GM18526 (cell line): ENCODE measurements around the gene GIMAP2.

Experiments used
- POLR2A ChIP-seq: IDR thresholded peaks from 3 replicates; pipeline ENCODE4 v1.6.1; 2011; ENCODE audit not compliant: insufficient read length; ENCODE audit errors: extremely low read depth

The GIMAP2 gene

GRCh38 chr7:150668472-150668911 lies 17.0 kb upstream of the GIMAP2 start:
- no peak for TF ChIP-seq POLR2A

GRCh38 chr7:150668977-150669376 lies 16.5 kb upstream of the GIMAP2 start:
- TF ChIP-seq POLR2A = no peak

DNA sequence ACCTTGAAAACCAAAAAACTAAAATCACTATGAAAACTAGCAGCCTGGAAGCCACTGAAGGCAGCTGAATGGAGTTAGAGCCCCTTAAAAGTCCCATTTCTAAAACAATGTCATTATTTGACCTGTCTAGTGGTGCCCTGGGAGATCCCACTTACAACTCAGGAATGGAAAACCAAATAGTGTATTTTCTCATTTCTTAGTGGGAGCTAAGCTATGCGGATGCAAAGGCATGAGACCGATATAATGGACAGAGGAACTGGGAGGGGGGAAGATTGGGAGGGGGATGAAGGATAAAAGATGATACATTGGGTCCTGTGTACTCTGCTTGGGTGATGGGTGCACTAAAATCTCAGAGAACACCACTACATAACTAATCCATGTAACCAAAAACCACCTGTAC lies 9.8 kb upstream of the GIMAP2 start:
- TF ChIP-seq POLR2A = no peak

GRCh38 chr7:150686030-150686631 lies 625 bp downstream of the GIMAP2 start:
- TF ChIP-seq POLR2A = no peak

GRCh38 chr7:150688630-150689029 lies 3.1 kb downstream of the GIMAP2 start:
- TF ChIP-seq POLR2A = no peak

DNA sequence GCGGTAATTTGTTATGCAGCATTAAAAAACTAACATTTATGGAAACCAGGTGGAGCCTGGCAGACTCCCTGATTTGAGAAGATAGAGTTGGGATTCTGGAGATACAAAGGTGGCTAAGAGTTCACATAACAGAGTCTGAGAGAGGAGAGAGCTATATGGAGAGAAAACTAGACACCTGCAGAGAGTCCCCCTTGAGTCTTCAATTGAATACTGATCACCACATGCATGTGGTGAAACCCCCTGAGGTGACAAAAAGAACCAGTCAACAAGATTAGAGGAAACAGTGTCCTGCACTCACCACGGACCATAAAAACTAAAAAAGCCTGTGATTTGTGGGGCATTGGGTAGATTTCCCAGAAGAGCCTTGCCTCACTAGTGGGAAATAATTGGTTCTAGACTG lies 10.1 kb downstream of the GIMAP2 start:
- TF ChIP-seq POLR2A = no peak

DNA sequence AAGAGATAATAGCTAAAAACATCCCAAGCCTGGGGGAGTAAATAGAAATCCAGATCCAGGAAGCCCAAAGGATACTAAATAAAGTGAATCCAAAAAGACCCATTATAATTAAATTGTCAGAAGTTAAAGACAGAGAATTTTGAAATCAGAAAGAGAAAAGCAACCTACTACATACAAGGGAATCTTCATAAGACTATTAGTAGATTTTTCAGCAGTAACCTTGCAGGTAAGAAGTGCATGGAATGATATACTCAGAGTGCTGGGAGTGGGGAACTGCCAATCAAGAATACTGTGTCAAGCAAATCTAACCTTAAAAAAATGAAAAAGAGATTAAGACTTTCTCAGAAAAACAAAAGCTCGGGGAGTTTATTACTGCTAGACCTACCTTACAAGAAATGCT lies 17.7 kb downstream of the GIMAP2 start:
- TF ChIP-seq POLR2A = no peak

GRCh38 chr7:150715293-150715692 lies 29.8 kb downstream of the GIMAP2 start:
- no peak for TF ChIP-seq POLR2A

- TF ChIP-seq POLR2A = no peak
Measured at GRCh38 chr7:150715738-150716137, 30.2 kb downstream of the GIMAP2 start.

- no peak for TF ChIP-seq POLR2A
Measured at GRCh38 chr7:150716368-150716767, 30.9 kb downstream of the GIMAP2 start, which contains the start of gene GIMAP1. TSS of gene GIMAP1 (plus strand) at chr7:150716613. CDS start at chr7:150719048, 2,435 bp downstream.

DNA sequence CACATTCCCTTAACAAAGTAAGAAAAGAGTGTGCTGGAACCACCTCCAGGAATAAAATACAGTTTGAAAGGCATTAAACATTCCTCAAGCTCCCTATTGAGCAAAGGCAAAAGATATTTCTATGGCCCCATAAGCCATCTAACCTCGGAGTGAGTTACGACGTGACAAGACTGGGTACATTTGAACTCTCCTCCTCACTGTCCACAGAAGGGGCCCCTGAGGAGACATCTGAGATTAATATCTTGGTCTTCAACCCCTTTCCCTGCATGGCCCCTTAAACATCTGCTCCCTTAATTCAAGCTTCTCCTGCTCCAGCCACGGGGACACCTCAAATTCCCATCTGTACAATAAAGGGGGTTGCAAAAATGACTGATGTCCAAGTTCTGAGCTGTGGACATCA lies 31.4 kb downstream of the GIMAP2 start:
- no peak for TF ChIP-seq POLR2A

GRCh38 chr7:150717814-150718420 lies 32.4 kb downstream of the GIMAP2 start:
- TF ChIP-seq POLR2A = no peak

GRCh38 chr7:150719436-150719835 lies 33.9 kb downstream of the GIMAP2 start:
- no peak for TF ChIP-seq POLR2A

GRCh38 chr7:150719960-150720891 lies 34.7 kb downstream of the GIMAP2 start:
- no peak for TF ChIP-seq POLR2A

DNA sequence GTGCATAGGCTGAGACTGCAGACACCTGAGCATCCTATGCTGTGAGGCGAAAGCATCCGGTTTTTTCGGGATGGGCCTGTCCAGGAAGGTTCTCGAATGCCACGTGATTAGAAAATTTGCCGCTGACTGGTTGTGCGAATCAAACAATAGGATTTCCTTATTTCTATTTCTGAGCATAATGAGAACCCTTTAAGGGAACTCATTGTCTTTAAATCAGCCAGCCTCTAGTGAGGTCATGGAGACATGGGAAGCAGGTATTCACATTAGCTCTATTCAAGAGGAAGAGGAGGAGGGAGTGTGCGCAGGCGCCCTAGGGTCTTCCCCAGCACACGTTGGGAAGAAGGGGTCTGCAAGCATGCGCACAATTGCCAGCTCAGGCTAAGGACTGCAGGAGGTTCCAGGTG lies 36.5 kb downstream of the GIMAP2 start:
- no peak for TF ChIP-seq POLR2A

DNA sequence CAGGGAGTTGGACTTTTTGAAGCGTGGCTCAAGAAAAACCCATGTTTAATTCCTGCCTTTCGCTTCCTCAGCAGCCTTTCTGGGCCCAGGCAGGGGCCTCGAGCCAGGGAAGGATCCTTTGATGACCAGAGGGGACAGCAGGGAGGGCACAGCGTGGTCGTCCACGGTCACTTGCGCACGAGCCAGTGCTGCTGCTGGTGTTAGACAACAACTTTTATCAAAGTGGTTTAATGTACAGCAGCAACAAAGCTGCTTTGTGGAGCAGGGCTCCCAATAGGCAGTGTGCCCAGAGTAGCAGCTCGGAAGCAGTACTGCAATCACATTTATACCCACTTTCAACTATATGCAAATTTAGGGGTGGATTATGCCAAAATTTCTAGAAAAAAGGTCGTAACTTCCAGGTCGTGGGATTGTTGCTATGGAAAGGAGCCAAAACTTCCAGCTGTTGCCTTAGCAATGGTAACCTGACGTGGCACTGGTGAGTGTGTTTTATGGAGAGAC lies 37.0 kb downstream of the GIMAP2 start:
- TF ChIP-seq POLR2A = no peak
